Peyer's patch (tissue), 4 donors: Measurements from ENCODE around the gene PLCH2. TPM values are rescaled to one million over a fixed set of nuclear protein-coding genes. Genes with fewer than 3 reads are reported as not detected.

Experiments used
- DNase-seq, 3 donors: peaks; one replicate each; pipeline ENCODE4 v3.0.0-alpha.2; 2017 to 2019
- H3K27ac ChIP-seq, 4 donors: fragments of 200-600 bp; sonication (generic); one replicate each; pipeline ENCODE4 v1.5.1; 2016 to 2019
- H3K27me3 ChIP-seq, 2 donors: fragments of 200-600 bp; sonication (generic); one replicate each; pipeline ENCODE4 v1.5.1; 2019
- H3K36me3 ChIP-seq, 3 donors: fragments of 200-600 bp; sonication (generic); one replicate each; pipeline ENCODE4 v1.5.1; 2016 to 2019
- H3K4me1 ChIP-seq, 4 donors: fragments of 200-600 bp; sonication (generic); one replicate each; pipeline ENCODE4 v1.5.1; 2016 to 2019
- H3K4me3 ChIP-seq, 4 donors: fragments of 200-600 bp; sonication (generic); 1 replicate in 3 of 4; 2 replicates in 1 of 4; pipeline ENCODE4 v1.5.1; 2016 to 2019; ENCODE audit warnings: mild to moderate bottlenecking in 1 of 4
- H3K9me3 ChIP-seq, 4 donors: fragments of 200-600 bp; sonication (generic); one replicate each; pipeline ENCODE4 v1.5.1; 2016 to 2019; ENCODE audit warnings: mild to moderate bottlenecking in 1 of 4
- CTCF ChIP-seq, 6 experiments: fragments of 450-650 bp in 4 of 6; fragments of 200-600 bp in 2 of 6; sonication (generic) in 1 of 6; IDR thresholded peaks; one replicate each; pipeline ENCODE4 v1.5.1; 2017 to 2019; ENCODE audit warnings: antibody characterized with exemption in 6 of 6, mild to moderate bottlenecking in 3 of 6, moderate library complexity in 1 of 6
- POLR2A ChIP-seq, 2 donors: fragments of 450-650 bp; IDR thresholded peaks; one replicate each; pipeline ENCODE4 v1.5.1; 2017; ENCODE audit warnings: antibody characterized with exemption in 2 of 2, mild to moderate bottlenecking in 2 of 2, moderate library complexity in 2 of 2
- total RNA-seq, 4 donors: library from RNA; depleted of rRNA; stranded (reverse); fragments of >200 nt; gene quantifications; one replicate each; pipeline ENCODE4 v1.1.0, GENCODE V29; 2016

PLCH2 gene
- total RNA-seq, 4 donors from 2014 or later: 2.5 to 18.3 (median 7.8) TPM

- no peaks in the 10 kb centered on the region for H3K27me3 ChIP-seq
- DNase-seq: no peak
Observed at GRCh38 chr1:2472561-2473177, 3.4 kb upstream of the PLCH2 start.

GRCh38 chr1:2473198-2473597 lies 2.9 kb upstream of the PLCH2 start:
- Histone ChIP-seq H3K36me3 (no peaks in the 10 kb centered on the region), H3K4me3 (no peak overlapping the region), H3K27ac (no peak overlapping the region), H3K4me1 (peaks cover 0 to 10% (median 0%) of the 10 kb centered on the region in 4 donors), H3K9me3 (no peaks in the 10 kb centered on the region), H3K27me3 (no peaks in the 10 kb centered on the region)
- TF ChIP-seq CTCF (IDR thresholded peaks at IDR 0.05) (no peak), POLR2A (IDR thresholded peaks at IDR 0.05) (no peak)
- no peak for DNase-seq

More at GRCh38 chr1:2472561-2473177, 3.4 kb upstream of the PLCH2 start:
- no peaks in the 10 kb centered on the region for H3K36me3 ChIP-seq
- H3K27ac ChIP-seq: no peak overlapping the region
- no peaks in the 10 kb centered on the region for H3K9me3 ChIP-seq
- peaks cover 0 to 6% (median 0%) of the 10 kb centered on the region in 4 donors for H3K4me1 ChIP-seq
- TF ChIP-seq CTCF (IDR thresholded peaks at IDR 0.05) (no peak), POLR2A (IDR thresholded peaks at IDR 0.05) (no peak)
- no peak overlapping the region for H3K4me3 ChIP-seq

GRCh38 chr1:2474104-2474844 lies 1.8 kb upstream of the PLCH2 start:
- no peak for DNase-seq
- Histone ChIP-seq H3K27ac (no peak overlapping the region), H3K4me3 (no peak overlapping the region), H3K27me3 (no peaks in the 10 kb centered on the region), H3K9me3 (no peaks in the 10 kb centered on the region), H3K36me3 (no peaks in the 10 kb centered on the region), H3K4me1 (peaks cover 0 to 10% (median 0%) of the 10 kb centered on the region in 4 donors)
- TF ChIP-seq POLR2A (IDR thresholded peaks at IDR 0.05) (no peak), CTCF (IDR thresholded peaks at IDR 0.05) (no peak)

GRCh38 chr1:2474933-2475371 lies 1.1 kb upstream of the PLCH2 start:
- no peak for DNase-seq
- H3K27me3 ChIP-seq: no peaks in the 10 kb centered on the region
- H3K36me3 ChIP-seq: no peaks in the 10 kb centered on the region
- TF ChIP-seq POLR2A (IDR thresholded peaks at IDR 0.05): no peak
- no peak for TF ChIP-seq CTCF (IDR thresholded peaks at IDR 0.05)
- H3K4me3 ChIP-seq: no peak overlapping the region
- H3K27ac ChIP-seq: no peak overlapping the region
- no peaks in the 10 kb centered on the region for H3K9me3 ChIP-seq
- H3K4me1 ChIP-seq: peaks cover 0 to 10% (median 0%) of the 10 kb centered on the region in 4 donors

GRCh38 chr1:2475571-2475970 lies 518 bp upstream of the PLCH2 start:
- Histone ChIP-seq H3K9me3 (no peaks in the 10 kb centered on the region), H3K27ac (no peak overlapping the region), H3K4me1 (peaks cover 0 to 10% (median 0%) of the 10 kb centered on the region in 4 donors), H3K27me3 (no peaks in the 10 kb centered on the region), H3K4me3 (no peak overlapping the region), H3K36me3 (no peaks in the 10 kb centered on the region)
- DNase-seq: no peak
- TF ChIP-seq CTCF (IDR thresholded peaks at IDR 0.05): no peak
- no peak for TF ChIP-seq POLR2A (IDR thresholded peaks at IDR 0.05)
